ENCODE measurements around the gene PDE1C.
"Not testable (repeated sequence)": the region's sequence is repeated elsewhere in the genome, so short reads cannot be mapped to it uniquely, and the experiment has no call there.

The PDE1C gene

DNA sequence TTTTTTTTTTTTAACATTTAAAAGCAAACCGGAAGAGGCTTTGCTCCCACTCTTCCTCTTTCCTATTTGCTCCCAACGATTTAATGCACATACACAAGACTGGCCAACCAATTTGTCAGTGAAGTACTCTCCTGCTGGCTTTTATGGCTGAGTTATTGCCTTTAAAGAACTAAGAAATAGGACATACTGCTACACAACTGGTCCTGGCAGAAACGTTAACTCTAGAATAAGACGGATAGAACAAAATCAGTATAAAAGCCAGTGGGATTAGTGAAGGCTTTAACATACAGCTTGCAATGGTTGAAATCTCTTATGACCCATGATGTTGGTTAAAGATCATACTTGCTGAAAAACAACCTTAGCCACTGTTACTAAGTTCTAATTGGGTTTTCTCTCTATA, 47.2 kb downstream of the PDE1C start:
- Histone ChIP-seq H3K9ac (ENCODE audit: low read length) (no peak overlapping the region), H3K27me3 (ENCODE audit: control insufficient read depth, insufficient read depth, low read length) (no peaks in the 10 kb centered on the region), H3K4me1 (ENCODE audit: control insufficient read depth, low read depth, low read length) (no peaks in the 10 kb centered on the region), H3K4me3 (ENCODE audit: low read length) (no peak overlapping the region), H3K27ac (ENCODE audit: low read length) (no peak overlapping the region), H3K36me3 (ENCODE audit: control insufficient read depth, low read depth, low read length) (no peaks in the 10 kb centered on the region), H3K9me3 (ENCODE audit: control insufficient read depth, low read depth, low read length) (no peaks in the 10 kb centered on the region)

GRCh38 chr7:32020551-32021159, 49.6 kb downstream of the PDE1C start:
- no peaks in the 10 kb centered on the region for H3K4me1 ChIP-seq (ENCODE audit: control insufficient read depth, low read depth, low read length)
- H3K27ac ChIP-seq (ENCODE audit: low read length), result no peak overlapping the region
- no peak overlapping the region for H3K9ac ChIP-seq (ENCODE audit: low read length)
- no peaks in the 10 kb centered on the region for H3K36me3 ChIP-seq (ENCODE audit: control insufficient read depth, low read depth, low read length)
- H3K9me3 ChIP-seq (ENCODE audit: control insufficient read depth, low read depth, low read length), result no peaks in the 10 kb centered on the region
- H3K27me3 ChIP-seq (ENCODE audit: control insufficient read depth, insufficient read depth, low read length), result no peaks in the 10 kb centered on the region
- H3K4me3 ChIP-seq (ENCODE audit: low read length), result no peak overlapping the region

- no peaks in the 10 kb centered on the region for H3K4me1 ChIP-seq (ENCODE audit: control insufficient read depth, low read depth, low read length)
- H3K27ac ChIP-seq (ENCODE audit: low read length), result no peak overlapping the region
- H3K27me3 ChIP-seq (ENCODE audit: control insufficient read depth, insufficient read depth, low read length), result no peaks in the 10 kb centered on the region
- no peak overlapping the region for H3K4me3 ChIP-seq (ENCODE audit: low read length)
- no peak overlapping the region for H3K9ac ChIP-seq (ENCODE audit: low read length)
- H3K9me3 ChIP-seq (ENCODE audit: control insufficient read depth, low read depth, low read length), result no peaks in the 10 kb centered on the region
- H3K36me3 ChIP-seq (ENCODE audit: control insufficient read depth, low read depth, low read length), result no peaks in the 10 kb centered on the region
Observed at GRCh38 chr7:32018845-32019578, 51.2 kb downstream of the PDE1C start.

GRCh38 chr7:32015133-32015532, 55.1 kb downstream of the PDE1C start:
- H3K4me1 ChIP-seq (ENCODE audit: control insufficient read depth, low read depth, low read length), result no peaks in the 10 kb centered on the region
- H3K36me3 ChIP-seq (ENCODE audit: control insufficient read depth, low read depth, low read length), result no peaks in the 10 kb centered on the region
- no peak overlapping the region for H3K9ac ChIP-seq (ENCODE audit: low read length)
- no peak overlapping the region for H3K27ac ChIP-seq (ENCODE audit: low read length)
- H3K27me3 ChIP-seq (ENCODE audit: control insufficient read depth, insufficient read depth, low read length), result no peaks in the 10 kb centered on the region
- H3K4me3 ChIP-seq (ENCODE audit: low read length), result no peak overlapping the region
- H3K9me3 ChIP-seq (ENCODE audit: control insufficient read depth, low read depth, low read length), result no peaks in the 10 kb centered on the region

GRCh38 chr7:32013471-32013870, 56.7 kb downstream of the PDE1C start:
- H3K4me3 ChIP-seq (ENCODE audit: low read length); H3K4me1 ChIP-seq (ENCODE audit: control insufficient read depth, low read depth, low read length); H3K9me3 ChIP-seq (ENCODE audit: control insufficient read depth, low read depth, low read length); H3K9ac ChIP-seq (ENCODE audit: low read length); H3K36me3 ChIP-seq (ENCODE audit: control insufficient read depth, low read depth, low read length); H3K27ac ChIP-seq (ENCODE audit: low read length); H3K27me3 ChIP-seq (ENCODE audit: control insufficient read depth, insufficient read depth, low read length): not testable (repeated sequence)

DNA sequence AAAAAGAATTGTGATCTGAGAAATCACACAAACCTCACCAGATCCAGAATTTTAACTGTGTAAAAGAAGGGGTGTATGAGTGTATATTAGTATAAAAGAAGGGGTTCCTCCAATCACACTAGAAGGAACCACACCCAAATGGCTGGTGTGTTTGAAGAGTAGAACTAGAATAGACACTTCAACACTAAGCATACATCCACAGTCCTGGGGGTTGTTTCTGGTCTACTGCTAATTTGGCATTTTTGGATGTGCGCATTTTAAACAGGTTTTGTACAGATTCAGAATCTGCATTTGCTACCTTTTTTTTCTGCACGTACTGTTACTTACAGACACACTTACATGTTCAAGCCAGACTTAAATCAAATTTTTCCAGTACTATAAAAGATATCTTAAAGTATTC, 64.6 kb downstream of the PDE1C start:
- Histone ChIP-seq H3K36me3 (ENCODE audit: control insufficient read depth, low read depth, low read length) (no peaks in the 10 kb centered on the region), H3K4me1 (ENCODE audit: control insufficient read depth, low read depth, low read length) (no peaks in the 10 kb centered on the region), H3K9me3 (ENCODE audit: control insufficient read depth, low read depth, low read length) (peaks cover 11% of the 10 kb centered on the region), H3K27me3 (ENCODE audit: control insufficient read depth, insufficient read depth, low read length) (no peaks in the 10 kb centered on the region), H3K9ac (ENCODE audit: low read length) (no peak overlapping the region), H3K27ac (ENCODE audit: low read length) (no peak overlapping the region), H3K4me3 (ENCODE audit: low read length) (no peak overlapping the region)

DNA sequence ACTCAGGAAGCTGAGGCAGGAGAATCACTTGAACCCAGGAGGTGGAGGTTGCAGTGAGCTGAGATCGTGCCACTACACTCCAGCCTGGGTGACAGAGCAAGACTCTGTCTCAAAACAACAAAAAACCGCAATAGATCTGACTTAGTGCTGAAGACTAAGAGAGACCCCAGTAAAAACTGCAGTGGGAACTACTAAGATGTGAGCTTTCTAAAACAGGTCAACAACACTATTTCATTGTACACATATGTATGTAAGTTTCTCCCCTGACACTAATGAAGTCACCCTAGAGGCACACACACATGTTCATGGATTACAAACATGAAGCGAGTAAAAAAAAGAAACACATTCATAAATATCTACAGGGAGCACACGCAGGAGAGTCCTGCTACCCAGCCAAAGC, 68.3 kb downstream of the PDE1C start:
- no peaks in the 10 kb centered on the region for H3K36me3 ChIP-seq (ENCODE audit: control insufficient read depth, low read depth, low read length)
- H3K27ac ChIP-seq (ENCODE audit: low read length), result no peak overlapping the region
- peaks cover 11% of the 10 kb centered on the region for H3K9me3 ChIP-seq (ENCODE audit: control insufficient read depth, low read depth, low read length)
- H3K9ac ChIP-seq (ENCODE audit: low read length), result no peak overlapping the region
- no peaks in the 10 kb centered on the region for H3K27me3 ChIP-seq (ENCODE audit: control insufficient read depth, insufficient read depth, low read length)
- H3K4me3 ChIP-seq (ENCODE audit: low read length), result no peak overlapping the region
- no peaks in the 10 kb centered on the region for H3K4me1 ChIP-seq (ENCODE audit: control insufficient read depth, low read depth, low read length)

DNA sequence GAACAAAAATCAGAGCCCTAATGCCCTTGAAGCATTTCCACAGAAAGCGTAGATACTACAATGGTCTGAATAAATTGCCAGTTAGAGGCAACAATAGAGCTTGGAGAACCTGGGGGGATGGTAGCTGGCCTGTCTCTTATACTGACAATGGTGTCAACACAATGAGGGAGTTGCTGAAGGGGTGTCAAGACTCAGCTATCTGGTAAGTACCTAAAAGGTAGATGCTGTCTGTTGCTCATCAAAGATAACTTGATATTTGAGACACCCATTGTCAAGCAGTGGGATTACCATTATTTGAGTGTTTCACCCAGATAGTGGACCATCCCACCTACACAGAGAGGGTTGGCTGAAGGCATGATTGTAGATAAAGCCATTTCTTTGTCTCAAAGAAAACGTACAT, 72.8 kb downstream of the PDE1C start:
- peaks cover 11% of the 10 kb centered on the region for H3K9me3 ChIP-seq (ENCODE audit: control insufficient read depth, low read depth, low read length)
- no peak overlapping the region for H3K4me3 ChIP-seq (ENCODE audit: low read length)
- H3K27me3 ChIP-seq (ENCODE audit: control insufficient read depth, insufficient read depth, low read length), result no peaks in the 10 kb centered on the region
- H3K36me3 ChIP-seq (ENCODE audit: control insufficient read depth, low read depth, low read length), result no peaks in the 10 kb centered on the region
- H3K27ac ChIP-seq (ENCODE audit: low read length), result no peak overlapping the region
- H3K9ac ChIP-seq (ENCODE audit: low read length), result no peak overlapping the region
- H3K4me1 ChIP-seq (ENCODE audit: control insufficient read depth, low read depth, low read length), result no peaks in the 10 kb centered on the region

- Histone ChIP-seq H3K9me3 (ENCODE audit: control insufficient read depth, low read depth, low read length) (no peaks in the 10 kb centered on the region), H3K9ac (ENCODE audit: low read length) (no peak overlapping the region), H3K36me3 (ENCODE audit: control insufficient read depth, low read depth, low read length) (no peaks in the 10 kb centered on the region), H3K27ac (ENCODE audit: low read length) (no peak overlapping the region), H3K4me3 (ENCODE audit: low read length) (no peak overlapping the region), H3K27me3 (ENCODE audit: control insufficient read depth, insufficient read depth, low read length) (no peaks in the 10 kb centered on the region), H3K4me1 (ENCODE audit: control insufficient read depth, low read depth, low read length) (no peaks in the 10 kb centered on the region)
Observed at GRCh38 chr7:31995134-31995533, 75.1 kb downstream of the PDE1C start.

GRCh38 chr7:31991846-31992245, 78.4 kb downstream of the PDE1C start:
- H3K36me3 ChIP-seq (ENCODE audit: control insufficient read depth, low read depth, low read length), result no peaks in the 10 kb centered on the region
- H3K4me3 ChIP-seq (ENCODE audit: low read length), result no peak overlapping the region
- no peaks in the 10 kb centered on the region for H3K4me1 ChIP-seq (ENCODE audit: control insufficient read depth, low read depth, low read length)
- no peak overlapping the region for H3K9ac ChIP-seq (ENCODE audit: low read length)
- no peak overlapping the region for H3K27ac ChIP-seq (ENCODE audit: low read length)
- H3K27me3 ChIP-seq (ENCODE audit: control insufficient read depth, insufficient read depth, low read length), result no peaks in the 10 kb centered on the region
- no peaks in the 10 kb centered on the region for H3K9me3 ChIP-seq (ENCODE audit: control insufficient read depth, low read depth, low read length)

- Histone ChIP-seq H3K4me3 (ENCODE audit: low read length) (no peak overlapping the region), H3K27me3 (ENCODE audit: control insufficient read depth, insufficient read depth, low read length) (no peaks in the 10 kb centered on the region), H3K9me3 (ENCODE audit: control insufficient read depth, low read depth, low read length) (no peaks in the 10 kb centered on the region)
Observed at GRCh38 chr7:31991406-31991805, 78.8 kb downstream of the PDE1C start.

GRCh38 chr7:31986878-31987518, 83.2 kb downstream of the PDE1C start:
- H3K27ac ChIP-seq (ENCODE audit: low read length), result no peak overlapping the region

More at GRCh38 chr7:31991406-31991805, 78.8 kb downstream of the PDE1C start:
- no peak overlapping the region for H3K27ac ChIP-seq (ENCODE audit: low read length)
- H3K36me3 ChIP-seq (ENCODE audit: control insufficient read depth, low read depth, low read length), result no peaks in the 10 kb centered on the region
- no peak overlapping the region for H3K9ac ChIP-seq (ENCODE audit: low read length)
- no peaks in the 10 kb centered on the region for H3K4me1 ChIP-seq (ENCODE audit: control insufficient read depth, low read depth, low read length)

More at GRCh38 chr7:31986878-31987518, 83.2 kb downstream of the PDE1C start:
- no peaks in the 10 kb centered on the region for H3K4me1 ChIP-seq (ENCODE audit: control insufficient read depth, low read depth, low read length)
- no peak overlapping the region for H3K9ac ChIP-seq (ENCODE audit: low read length)
- no peaks in the 10 kb centered on the region for H3K36me3 ChIP-seq (ENCODE audit: control insufficient read depth, low read depth, low read length)
- H3K27me3 ChIP-seq (ENCODE audit: control insufficient read depth, insufficient read depth, low read length), result no peaks in the 10 kb centered on the region
- H3K4me3 ChIP-seq (ENCODE audit: low read length), result no peak overlapping the region
- H3K9me3 ChIP-seq (ENCODE audit: control insufficient read depth, low read depth, low read length), result no peaks in the 10 kb centered on the region

Data from iPS-18a (cell line).